DMS53 (cell line): ENCODE measurements around the gene OPA3.
"Not testable (repeated sequence)": the region's sequence is repeated elsewhere in the genome, so short reads cannot be mapped to it uniquely, and the experiment has no call there.

Experiments used
- DNase-seq: peaks from one replicate; lab custom pipeline; 2025; lab: John Stamatoyannopoulos, UW

The OPA3 gene

DNA sequence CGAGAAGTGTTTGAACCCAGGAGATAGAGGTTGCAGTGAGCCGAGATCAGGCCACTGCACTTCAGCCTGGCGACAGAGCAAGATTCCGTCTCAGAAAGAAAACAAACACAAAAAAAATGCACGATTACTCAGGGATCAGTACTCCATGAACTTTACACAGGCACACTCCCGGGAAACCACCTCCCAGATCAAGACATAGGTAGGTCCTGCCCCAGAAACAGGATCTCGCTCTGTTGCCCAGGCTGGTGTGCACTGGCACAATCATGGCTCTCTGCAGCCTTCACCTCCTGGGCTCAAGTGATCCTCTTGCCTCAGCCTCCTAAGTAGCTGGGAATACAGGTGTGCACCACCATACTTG lies 66.2 kb downstream of the OPA3 start:
- no peak for DNase-seq

DNA sequence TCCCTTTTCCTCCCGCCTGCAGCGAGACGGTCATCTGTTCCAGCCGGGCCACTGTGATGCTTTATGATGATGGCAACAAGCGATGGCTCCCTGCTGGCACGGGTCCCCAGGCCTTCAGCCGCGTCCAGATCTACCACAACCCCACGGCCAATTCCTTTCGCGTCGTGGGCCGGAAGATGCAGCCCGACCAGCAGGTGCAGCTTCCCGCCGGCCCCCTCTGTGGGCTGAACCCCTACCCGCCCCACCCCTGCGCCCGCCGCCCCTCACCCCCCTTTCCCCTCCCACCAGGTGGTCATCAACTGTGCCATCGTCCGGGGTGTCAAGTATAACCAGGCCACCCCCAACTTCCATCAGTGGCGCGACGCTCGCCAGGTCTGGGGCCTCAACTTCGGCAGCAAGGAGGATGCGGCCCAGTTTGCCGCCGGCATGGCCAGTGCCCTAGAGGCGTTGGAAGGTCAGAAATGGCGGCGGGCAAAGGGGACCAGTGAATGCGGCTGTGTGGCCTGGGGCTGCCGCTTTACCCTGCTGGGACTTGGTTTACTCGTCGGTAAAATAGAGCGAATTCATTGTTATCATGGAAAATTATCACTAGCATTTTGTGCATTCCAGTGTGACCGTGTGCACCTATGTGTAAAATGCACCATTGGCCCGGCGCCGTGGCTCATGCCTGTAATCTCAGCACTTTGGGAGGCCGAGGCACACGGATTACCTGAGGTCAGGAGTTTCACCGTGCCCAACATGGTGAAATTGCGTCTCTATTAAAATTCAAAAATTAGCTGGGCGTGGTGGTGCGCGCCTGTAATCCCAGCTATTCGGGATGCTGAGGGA lies 66.7 kb downstream of the OPA3 start:
- no peak for DNase-seq

DNA sequence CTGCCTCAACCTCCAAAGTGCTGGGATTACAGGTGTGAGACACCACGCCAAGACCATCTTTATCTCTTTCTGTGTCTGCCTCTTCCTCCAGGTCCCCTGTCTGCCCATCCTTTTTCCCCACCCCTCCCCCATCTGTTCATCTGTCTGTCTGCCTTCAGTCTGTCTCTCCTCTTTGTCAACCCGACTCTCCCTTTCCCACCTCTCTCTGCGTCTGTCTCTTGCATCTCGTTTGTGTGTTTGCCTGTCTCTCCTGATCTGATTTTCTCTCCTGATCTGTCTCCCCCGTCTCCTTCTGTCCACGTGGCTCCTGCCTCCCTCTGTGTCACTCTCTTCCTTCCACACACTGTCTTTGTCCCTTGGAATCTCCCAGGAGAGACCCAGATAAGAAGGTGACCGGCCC lies 67.4 kb downstream of the OPA3 start:
- DNase-seq: no peak

DNA sequence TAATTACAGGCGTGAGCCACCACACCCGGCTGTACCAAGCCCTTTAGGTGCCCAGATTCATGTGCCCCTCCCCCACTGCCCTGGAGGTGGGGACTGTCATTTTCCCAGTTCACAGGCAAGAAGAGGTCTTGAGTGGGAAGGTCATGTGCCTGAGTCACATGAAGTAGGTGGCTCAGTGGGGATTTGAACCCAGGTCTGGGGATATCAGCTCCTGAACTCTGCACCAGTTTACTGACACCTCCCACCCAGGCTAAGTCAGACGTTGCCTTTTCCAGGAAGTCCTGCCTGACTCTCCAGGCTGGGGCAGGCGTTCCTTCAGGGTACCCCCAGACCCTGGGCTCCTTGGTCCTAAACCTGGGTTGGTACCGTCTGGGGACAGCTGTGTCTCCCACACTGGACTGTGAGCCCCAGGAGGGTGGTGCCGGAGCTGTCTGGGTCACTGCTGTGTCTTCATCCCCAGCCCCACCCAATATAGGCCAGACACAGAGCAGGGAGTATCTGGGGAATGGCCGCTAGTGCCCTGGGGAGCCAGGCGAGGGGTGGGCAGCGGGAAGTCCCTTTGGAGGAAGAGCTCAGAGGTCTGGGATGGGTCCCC lies 68.7 kb downstream of the OPA3 start:
- DNase-seq: no peak

DNA sequence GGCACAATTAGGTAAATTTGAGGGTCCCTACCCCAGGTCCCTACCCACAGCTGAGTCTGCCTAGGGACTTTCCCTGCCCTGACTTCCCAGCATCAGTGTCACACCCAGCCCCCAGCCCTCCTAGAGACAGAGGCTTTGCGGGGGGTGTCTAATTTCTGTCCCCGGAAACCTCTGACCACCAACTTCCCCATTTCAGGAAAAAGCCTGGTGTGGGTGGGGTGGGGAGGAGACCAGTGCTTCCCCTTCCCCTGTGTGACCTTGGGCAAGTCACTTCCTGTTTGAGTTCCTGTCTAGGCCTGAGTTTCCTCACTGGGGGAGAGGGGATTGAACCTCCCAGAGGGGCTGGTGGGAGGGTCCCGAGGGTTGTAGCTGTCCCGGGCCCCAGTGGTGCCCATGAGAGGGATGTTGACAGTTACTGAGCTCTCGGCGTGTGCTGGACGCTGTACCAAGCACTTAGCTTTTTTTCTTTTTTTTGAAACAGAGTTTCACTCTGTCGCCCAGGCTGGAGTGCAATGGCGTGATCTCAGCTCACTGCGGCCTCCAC lies 69.4 kb downstream of the OPA3 start:
- no peak for DNase-seq

DNA sequence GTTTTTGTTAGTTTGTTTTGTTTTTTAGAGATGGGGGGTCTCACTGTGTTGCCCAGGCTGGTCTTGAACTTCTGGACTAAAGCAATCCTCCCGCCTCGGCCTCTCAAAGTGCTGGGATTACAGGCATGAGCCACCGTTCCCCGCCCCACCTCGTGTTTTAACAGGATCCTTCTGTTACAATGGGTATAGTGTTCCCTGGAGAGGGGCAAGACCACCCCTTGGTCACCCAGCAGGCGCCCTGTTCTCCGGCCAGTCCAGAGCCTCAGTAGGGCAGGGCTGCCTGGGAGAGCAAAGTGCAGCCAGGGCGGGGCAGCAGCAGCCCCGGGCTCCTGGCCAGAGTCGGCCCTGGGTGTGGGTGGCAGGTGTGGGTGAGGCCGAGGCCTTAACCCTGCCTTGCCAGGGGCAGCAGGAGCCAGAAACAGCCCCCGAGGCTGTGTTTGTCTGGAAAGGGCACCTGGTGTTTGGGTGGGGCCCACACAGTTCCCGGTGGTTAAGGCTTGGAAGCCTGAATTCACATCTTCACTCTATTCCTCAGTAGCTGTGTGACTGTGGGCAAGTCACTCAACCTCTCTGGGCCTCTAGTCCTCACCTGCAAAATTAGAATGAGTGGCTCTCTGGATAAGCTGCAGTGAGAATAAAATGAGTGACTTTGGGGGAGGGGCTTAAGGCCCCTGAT lies 70.1 kb downstream of the OPA3 start:
- DNase-seq: no peak

DNA sequence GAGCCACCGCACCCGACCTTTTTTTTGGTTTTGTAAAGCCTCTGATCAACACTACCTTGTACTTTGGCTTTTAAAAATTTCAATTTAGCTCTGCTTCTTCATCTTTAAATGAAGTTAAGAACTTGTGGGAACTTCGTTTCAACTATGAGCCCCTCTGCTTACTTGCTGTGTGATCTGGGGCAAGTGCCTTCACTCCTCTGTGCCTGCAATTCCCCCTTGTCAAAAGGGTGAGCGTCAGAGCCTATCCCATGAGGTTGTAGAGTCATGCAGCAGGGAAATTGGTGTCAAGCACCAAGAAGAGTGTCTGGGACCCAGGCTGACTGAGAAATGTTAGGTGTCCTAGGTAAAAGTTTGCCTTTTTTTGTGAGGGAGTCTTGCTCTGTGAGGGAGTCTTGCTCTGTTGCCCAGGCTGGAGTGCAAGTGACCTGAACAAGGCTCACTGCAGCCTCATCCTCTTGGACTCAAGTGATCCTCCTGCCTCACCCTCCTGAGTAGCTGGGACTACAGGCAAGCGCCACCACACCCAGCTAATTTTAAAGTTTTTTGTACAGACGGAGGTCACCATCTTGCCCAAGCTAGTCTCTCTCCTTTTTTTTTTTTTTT lies 71.6 kb downstream of the OPA3 start:
- DNase-seq: no peak

DNA sequence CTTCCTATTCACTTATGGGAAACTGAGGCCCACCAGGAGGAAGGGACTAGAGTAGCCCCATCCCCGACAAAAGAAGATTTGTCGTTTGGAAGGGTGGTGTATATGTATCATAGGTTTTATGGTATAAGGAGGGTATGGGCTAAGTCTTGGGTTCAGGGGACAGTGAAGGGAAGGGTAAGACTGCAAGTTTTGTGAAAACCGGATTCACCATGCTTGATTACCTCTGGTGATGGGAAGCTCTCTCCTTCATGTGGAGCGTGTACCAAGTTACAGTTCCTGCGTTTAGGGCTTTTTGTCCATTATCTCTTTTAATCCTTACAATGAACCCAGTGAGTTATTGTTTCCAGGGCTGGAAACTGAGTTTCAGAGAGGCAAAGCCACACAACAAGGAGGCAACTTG lies 73.5 kb downstream of the OPA3 start:
- no peak for DNase-seq

DNA sequence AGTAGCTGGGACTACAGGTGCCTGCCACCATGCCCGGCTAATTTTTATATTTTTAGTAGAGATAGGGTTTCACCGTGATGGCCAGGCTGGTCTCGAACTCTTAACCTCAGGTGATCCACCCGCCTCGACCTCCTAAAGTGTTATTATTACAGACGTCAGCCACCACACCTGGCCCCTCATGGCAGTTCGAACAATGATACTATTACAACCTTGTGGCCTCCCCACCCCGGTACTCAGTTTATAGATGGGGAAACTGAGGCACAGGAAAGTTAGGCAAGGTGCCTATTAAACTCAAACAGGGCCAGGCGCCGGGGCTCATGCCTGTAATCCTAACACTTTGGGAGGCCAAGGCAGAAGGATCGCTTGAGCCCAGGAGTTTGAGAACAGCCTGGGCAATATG lies 74.2 kb downstream of the OPA3 start:
- not testable (repeated sequence) for DNase-seq

DNA sequence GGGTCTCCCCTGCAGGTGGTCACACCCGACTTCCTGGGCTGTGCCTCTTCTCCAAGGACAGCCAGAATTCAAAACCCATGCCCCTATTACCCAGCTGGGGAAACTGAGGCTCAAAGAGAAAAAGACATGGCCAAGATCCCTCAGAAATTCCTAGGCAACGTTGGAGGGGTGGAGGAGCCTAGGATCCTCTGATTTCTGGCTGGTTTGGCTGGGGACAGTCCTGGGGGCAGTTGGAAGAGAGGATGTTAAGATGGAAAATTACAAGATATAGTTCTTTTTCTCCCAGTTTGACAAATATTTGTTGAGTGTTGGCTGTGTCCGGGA lies 74.9 kb downstream of the OPA3 start:
- DNase-seq: no peak

DNA sequence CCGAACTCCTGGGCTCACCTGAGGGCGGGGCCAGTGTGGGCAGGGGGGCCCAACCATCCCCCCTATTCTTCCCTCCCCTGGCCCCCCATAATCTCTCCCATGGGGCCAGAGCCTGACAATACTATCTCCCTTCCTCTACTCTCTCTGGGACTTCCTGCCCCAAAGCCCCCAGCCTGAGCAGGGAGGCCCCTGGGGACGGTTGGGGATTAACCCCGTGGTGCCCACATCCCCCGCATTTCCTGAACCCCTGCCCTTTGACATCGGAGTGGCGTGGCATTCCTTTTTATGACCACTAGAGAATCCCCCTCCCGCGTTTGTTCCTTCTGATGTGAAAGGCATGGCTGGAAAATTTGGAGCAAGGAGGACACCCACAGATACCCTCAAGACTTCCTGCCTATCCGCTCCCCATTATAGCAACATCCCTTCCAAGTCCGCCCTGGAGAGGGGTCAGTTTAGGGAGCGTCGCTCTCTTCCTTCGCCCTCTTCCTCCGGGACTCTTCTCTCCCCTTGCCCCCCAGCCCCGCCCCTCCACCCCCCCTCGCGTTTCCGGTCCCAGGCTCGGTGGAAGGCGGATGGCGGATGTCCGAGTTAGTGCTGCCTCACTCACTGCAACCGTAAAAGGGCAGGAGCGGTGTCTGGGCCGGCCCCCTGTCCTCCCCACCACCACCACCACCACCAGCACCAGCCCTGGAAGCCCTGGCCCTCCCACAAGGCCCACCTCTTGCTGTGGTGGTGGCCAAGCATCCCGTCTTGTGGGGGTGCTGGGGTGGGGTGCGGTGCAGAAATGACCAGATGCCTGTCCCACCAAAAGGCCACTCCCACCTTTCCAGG lies 75.5 kb downstream of the OPA3 start:
- peak; percentile 78 for DNase-seq

DNA sequence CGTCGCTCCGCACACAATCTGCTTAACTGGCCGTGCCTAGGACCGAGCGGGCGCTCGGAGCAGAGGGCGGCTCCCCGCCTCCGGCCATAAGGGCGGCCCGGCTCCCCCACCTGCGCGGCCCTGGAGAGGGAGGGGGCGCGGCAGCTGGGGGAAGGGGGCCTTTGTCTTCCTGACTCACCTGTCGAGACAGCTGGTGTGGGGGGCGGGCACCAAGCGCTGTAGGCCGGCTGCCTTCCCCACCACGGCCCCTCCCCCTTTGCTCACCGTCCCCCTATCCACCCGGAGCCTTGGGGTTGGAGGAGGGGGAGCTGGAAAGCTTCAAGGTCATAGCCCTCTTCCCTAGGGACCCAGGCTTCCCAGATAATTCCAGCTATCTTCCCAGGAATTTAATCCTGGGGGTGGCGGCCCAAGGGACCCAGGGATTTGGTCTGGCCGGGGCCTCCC lies 76.2 kb downstream of the OPA3 start:
- DNase-seq: peak; percentile 84

DNA sequence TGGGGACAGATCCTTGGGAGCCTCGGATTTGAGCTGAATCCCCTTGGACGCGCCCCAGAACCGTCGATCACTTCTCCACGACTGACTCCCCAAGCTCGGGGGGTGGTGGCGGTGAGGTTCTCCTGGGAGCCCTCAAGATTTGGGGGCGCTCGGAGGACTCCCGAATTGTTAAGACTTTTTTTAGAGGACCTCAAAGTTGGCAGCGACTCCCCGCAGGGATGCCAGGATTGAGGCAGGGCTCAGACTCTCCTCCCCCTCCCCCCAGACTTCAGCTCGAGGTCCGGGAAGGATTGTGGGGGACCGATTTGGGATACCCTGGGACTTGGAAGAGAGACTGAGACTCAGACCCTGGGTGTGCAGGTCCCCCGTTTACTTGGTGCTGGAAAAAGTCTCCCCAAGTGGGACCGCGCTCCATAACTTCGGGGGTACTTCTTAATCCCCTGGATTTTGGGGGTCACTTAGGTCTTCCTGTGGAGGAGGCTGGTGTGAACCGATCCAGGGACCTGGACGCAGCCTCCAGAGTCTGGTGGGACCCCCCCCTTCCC lies 76.7 kb downstream of the OPA3 start:
- peak; percentile 43 for DNase-seq

DNA sequence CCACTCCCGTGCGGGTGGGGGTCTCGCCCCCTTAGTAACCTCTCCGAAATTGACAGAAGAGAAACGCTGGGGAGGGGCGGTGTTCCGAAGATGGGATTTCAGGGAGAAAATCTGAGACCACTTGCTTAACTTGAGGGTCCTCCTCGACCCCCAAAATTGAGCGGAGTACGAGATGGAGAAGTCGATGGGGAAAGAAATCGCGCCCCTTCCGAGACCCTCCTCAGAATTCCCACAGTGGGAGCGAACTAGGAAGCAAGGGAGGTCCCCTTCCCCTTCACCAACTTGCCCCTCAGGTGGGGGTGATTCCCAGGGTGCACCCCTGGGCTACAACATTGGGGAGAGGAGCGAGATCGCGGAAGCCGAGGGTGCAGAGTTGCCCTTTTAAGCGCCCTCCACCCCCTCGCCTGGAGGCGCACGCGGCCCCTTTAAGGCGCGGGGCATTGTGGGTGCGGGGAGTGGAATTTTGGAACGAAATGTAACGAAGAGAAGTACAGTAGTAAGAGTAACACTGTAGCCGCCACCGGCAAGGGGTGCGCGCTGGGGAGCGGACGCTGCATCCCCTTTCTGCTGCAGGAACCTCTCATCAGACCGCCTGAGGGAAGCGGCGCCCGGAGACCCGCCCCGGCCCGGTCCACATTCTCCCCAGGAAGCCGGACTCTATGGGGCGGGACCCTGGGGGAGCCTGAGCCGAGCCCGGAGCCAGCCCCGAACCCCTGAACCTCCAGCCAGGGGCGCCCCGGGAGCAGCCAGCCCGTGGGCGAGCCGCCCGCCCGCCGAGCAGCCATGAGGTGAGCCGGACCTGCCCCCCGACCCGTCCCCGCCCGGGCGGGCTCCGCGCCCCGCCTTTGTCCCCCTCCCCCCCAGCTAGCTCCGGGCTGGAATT lies 77.4 kb downstream of the OPA3 start, which contains the start of gene VASP:
TSS of gene VASP (plus strand) at position 491 of the 883 bp plus-strand sequence. CDS start at position 784, 293 bp downstream.
- DNase-seq: peak; percentile 91

DNA sequence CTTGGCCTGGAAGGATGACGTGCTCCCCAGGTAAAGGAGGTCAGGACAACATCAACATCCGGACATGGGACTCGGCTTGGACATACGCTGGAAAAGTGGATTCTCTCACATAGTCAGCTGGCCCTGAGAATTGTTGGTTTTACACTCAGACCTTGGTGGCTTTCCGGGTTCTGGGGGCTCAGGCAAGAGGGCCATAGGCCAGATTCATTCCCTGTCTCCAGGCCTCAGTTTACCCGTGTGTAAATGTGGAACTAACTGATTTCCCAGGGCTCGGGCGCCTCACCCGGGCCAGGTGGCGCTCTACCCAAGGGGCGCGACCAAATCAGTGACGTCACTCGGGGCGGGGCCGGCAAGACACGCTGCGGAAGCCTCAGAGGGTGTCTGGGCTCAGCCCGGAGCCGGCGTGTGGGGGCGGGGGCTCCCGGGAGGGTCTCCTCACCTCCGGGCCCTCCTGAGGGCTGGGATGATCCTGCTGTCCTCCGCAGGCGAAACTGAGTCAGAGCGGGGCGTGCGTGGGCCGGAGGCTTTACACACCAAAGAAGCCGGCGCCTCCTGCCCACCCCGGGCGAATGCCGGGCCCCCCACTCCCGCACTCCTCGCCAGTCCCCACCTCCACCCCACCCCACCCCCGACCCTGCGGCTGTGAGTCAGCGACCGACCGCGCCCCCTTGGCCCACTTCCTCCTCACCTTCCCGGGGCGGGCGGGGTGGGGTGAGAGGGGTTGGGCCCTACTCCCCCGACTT lies 78.2 kb downstream of the OPA3 start:
- DNase-seq: peak; percentile 94

DNA sequence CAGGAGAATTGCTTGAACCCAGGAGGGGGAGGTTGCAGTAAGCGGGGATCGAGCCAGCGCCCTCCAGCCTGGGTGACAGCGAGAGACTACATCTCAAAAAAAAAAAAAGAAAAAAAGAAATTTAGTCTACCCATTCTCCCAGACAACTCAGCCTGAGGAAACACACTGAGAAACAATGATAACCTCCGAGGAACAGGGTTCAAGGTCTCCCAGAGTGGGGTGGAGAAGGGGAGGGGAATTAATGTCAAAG lies 78.7 kb downstream of the OPA3 start:
- DNase-seq: no peak

DNA sequence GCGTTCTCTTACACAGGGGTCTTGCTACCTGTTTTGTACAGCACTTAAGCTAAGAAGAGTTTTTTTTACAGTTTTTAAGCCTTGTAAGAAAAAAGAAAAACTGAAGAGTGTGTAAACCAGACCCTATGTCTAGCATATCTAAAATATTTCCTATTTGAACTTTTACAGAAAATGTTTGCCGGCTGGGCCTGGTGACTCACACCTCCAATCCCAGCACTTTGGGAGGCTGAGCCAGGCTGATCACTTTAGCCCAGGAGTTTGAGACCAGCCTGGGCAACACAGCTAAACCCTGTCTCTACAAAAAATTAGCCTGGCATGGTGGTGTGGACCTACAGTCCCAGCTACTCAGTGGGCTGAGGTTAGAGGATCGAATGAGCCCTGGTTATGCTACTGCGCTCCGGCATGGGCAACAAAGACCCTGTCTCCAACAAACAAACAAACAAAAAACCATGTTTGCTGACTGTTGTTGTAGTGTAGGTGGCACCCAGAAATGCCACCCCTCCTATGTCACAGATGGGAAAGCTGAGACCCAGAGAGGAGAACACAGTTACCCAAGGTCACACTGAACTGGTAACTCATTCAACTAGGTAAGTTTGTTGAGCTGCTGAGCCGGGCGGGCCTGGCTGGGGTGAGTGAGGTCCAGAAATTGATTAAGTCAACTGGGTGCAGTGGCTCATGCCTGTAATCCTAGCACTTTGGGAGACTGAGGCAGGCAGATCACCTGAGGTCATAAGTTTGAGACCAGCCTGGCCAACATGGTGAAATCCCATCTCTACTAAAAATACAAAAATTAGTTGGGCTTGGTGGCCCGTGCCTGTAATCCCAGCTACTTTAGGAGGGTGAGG lies 79.2 kb downstream of the OPA3 start:
- no peak for DNase-seq

DNA sequence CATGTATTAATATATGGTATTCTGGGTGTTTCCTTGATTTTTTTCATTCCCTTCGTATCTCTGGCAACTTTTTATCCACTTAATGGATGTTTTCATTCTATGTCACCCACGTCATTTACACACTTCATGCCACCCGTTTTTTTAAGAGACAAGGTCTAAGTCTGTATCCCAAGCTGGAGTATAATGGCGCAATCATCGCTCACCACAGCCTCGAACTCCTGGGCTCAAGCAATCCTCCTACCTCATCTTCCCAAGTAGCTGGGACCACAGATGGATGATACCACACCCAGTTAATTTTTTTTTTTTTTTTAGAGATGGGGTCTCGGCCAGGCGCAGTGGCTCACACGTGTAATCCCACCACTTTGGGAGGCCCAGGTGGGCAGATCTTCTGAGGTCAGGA lies 80.7 kb downstream of the OPA3 start:
- DNase-seq: no peak

DNA sequence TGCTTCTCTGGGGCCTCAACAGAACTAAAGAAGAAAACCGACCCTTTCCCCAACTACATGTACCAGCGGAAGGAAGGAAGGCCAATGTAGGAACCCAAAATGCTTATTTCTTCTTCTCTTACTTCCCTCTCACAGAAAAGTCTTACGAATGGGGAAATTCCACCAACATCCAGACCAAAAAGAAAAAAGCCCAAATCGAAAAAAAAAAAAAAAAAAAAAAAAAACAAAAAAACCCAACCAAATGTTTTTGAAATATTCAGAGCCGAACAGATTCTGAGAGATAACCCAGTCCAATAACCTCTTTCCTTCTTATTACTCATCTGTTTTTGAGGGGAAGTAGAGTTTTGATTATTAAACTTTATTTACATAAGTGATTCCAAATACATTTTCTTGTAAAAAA lies 82.5 kb downstream of the OPA3 start:
- no peak for DNase-seq
